ENCODE results near the gene MUS81. TPM values are rescaled to one million over a fixed set of nuclear protein-coding genes. Genes with fewer than 3 reads are reported as not detected.

The MUS81 gene
- total and polyA plus RNA-seq, 3 experiments from 2014 or later, result 35.2 to 85.8 (median 84.7) TPM

GRCh38 chr11:65899356-65900124 is 39.3 kb downstream of the MUS81 start:
- Histone ChIP-seq H3K4me1 (ENCODE audit: insufficient read depth, low read length) (peaks cover 24% of the 10 kb centered on the region), H3K9me3 (ENCODE audit: low read length) (no peaks in the 10 kb centered on the region), H3K27ac (ENCODE audit: low read depth, low read length) (peak overlapping the region; percentile 62), H3K4me3 (ENCODE audit: low read length) (peak overlapping the region; percentile 50), H3K27me3 (ENCODE audit: insufficient read depth, low read length, poor library complexity, severe bottlenecking) (peaks cover 6% of the 10 kb centered on the region), H3K36me3 (ENCODE audit: insufficient read depth, low read length) (no peaks in the 10 kb centered on the region)
- Mint-ChIP-seq H3K27me3 (no peaks in the 10 kb centered on the region), H3K4me1 (peaks cover 10 to 13% (median 13%) of the 10 kb centered on the region in 3 donors), H3K9me3 (no peaks in the 10 kb centered on the region), H3K27ac (peak overlapping the region in 4 of 8 donors; percentile 23 to 83 (median 50)), H3K4me3 (peak overlapping the region in 6 of 7 donors; percentile 19 to 61 (median 52)), H3K36me3 (no peaks in the 10 kb centered on the region)
- ChIA-PET POLR2A (interaction anchor here (1.3 to 3.7 kb wide), 3 partner anchors 9 to 40 kb away, joined by 3 to 32 read pairs (median 5); partner anchors contain the start of gene CCDC85B), CTCF (interaction anchor here (2.7 to 5.9 kb wide), 2 partner anchors 10 to 15 kb away, joined by 13 to 79 read pairs; partner anchors contain the start of genes CCDC85B and FIBP)
- peak in 4 of 5 donors; percentile 36 to 75 (median 60) for DNase-seq

GRCh38 chr11:65900125-65900898 is 40.1 kb downstream of the MUS81 start, which contains the start of gene FOSL1:
Gene FOSL1 (minus strand): TSS chr11:65900388. CDS start chr11:65900339, 49 bp downstream.
- H3K4me1 ChIP-seq (ENCODE audit: insufficient read depth, low read length), result peaks cover 24% of the 10 kb centered on the region
- H3K27me3 ChIP-seq (ENCODE audit: insufficient read depth, low read length, poor library complexity, severe bottlenecking), result peaks cover 6% of the 10 kb centered on the region
- H3K36me3 ChIP-seq (ENCODE audit: insufficient read depth, low read length), result no peaks in the 10 kb centered on the region
- peak within 1 kb of the TSS; percentile 50 for H3K4me3 ChIP-seq (ENCODE audit: low read length)
- Mint-ChIP-seq H3K9me3 (no peaks in the 10 kb centered on the region), H3K27me3 (no peaks in the 10 kb centered on the region), H3K27ac (peak within 1 kb of the TSS in 7 of 8 donors; percentile 36 to 92 (median 88)), H3K4me3 (peak within 1 kb of the TSS; percentile 53 to 83 (median 58)), H3K36me3 (no peaks in the 10 kb centered on the region), H3K4me1 (peaks cover 8 to 13% (median 11%) of the 10 kb centered on the region in 3 donors)
- ChIA-PET CTCF (interaction anchor here (1.0 to 5.9 kb wide), 4 partner anchors 11 to 167 kb away, joined by 3 to 79 read pairs (median 5); partner anchors contain the start of genes CCDC85B, FIBP and MUS81), POLR2A (interaction anchor here (0.7 to 3.7 kb wide), 4 partner anchors 10 to 19 kb away, joined by 3 to 32 read pairs (median 5); partner anchors contain the start of genes C11orf68, CCDC85B and FIBP)
- peak within 1 kb of the TSS; percentile 62 for H3K27ac ChIP-seq (ENCODE audit: low read depth, low read length)
- H3K9me3 ChIP-seq (ENCODE audit: low read length), result no peaks in the 10 kb centered on the region
- DNase-seq, result peak; percentile 90 to 95 (median 93)

- CTCF ChIA-PET, result interaction anchor here (1.0 to 5.9 kb wide), 5 partner anchors 11 to 167 kb away, joined by 3 to 79 read pairs (median 6); partner anchors contain the start of genes CCDC85B, FIBP and MUS81
- Mint-ChIP-seq H3K4me3 (peak overlapping the region in 6 of 7 donors; percentile 52 to 83 (median 60)), H3K9me3 (no peaks in the 10 kb centered on the region), H3K27me3 (no peaks in the 10 kb centered on the region), H3K27ac (peak overlapping the region in 7 of 8 donors; percentile 35 to 92 (median 88)), H3K36me3 (no peaks in the 10 kb centered on the region), H3K4me1 (peaks cover 6 to 13% (median 7%) of the 10 kb centered on the region in 3 donors)
- Histone ChIP-seq H3K4me3 (ENCODE audit: low read length) (no peak overlapping the region), H3K27ac (ENCODE audit: low read depth, low read length) (no peak overlapping the region), H3K4me1 (ENCODE audit: insufficient read depth, low read length) (peaks cover 24% of the 10 kb centered on the region), H3K9me3 (ENCODE audit: low read length) (no peaks in the 10 kb centered on the region), H3K36me3 (ENCODE audit: insufficient read depth, low read length) (no peaks in the 10 kb centered on the region), H3K27me3 (ENCODE audit: insufficient read depth, low read length, poor library complexity, severe bottlenecking) (peaks cover 6% of the 10 kb centered on the region)
- POLR2A ChIA-PET, result interaction anchor here (0.7 to 3.7 kb wide), 3 partner anchors 10 to 18 kb away, joined by 3 to 32 read pairs (median 5); partner anchors contain the start of genes C11orf68, CCDC85B and FIBP
- DNase-seq, result no peak
Measured at GRCh38 chr11:65900899-65901180, 40.6 kb downstream of the MUS81 start.

DNA sequence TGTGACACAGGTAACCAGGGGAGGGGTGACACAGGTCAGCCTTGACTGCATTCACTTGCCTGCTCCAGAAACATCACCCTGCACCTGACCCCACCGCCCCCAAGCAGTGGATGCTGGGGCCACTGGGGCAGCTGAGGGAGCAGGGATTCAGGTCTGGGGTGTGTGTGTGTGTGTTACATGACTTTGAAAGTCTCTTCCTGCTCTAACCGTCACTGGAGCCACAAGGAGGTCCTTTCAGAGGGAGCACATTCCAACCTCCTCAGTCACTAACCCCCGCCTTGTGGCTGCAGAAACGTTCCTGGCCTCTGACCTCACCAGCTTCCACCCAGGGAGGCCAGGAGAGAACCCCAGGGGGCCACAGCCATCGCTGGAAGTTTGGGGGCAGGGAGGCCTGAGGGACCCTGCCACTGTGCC is 42.8 kb downstream of the MUS81 start:
- ChIA-PET CTCF (interaction anchor here (1.4 to 2.1 kb wide), 2 partner anchors 19 kb away, joined by 3 to 9 read pairs; no protein-coding TSS in a partner anchor), POLR2A (no interaction called here)
- Mint-ChIP-seq H3K27me3 (peaks cover 0 to 5% of the 10 kb centered on the region in 2 donors), H3K9me3 (no peaks in the 10 kb centered on the region), H3K4me3 (no peak overlapping the region), H3K27ac (peak overlapping the region in 2 of 8 donors; percentile 15 to 64), H3K36me3 (no peaks in the 10 kb centered on the region), H3K4me1 (peaks cover 6 to 13% (median 6%) of the 10 kb centered on the region in 3 donors)
- Histone ChIP-seq H3K9me3 (ENCODE audit: low read length) (no peaks in the 10 kb centered on the region), H3K27me3 (ENCODE audit: insufficient read depth, low read length, poor library complexity, severe bottlenecking) (peaks cover 6% of the 10 kb centered on the region), H3K36me3 (ENCODE audit: insufficient read depth, low read length) (no peaks in the 10 kb centered on the region), H3K4me1 (ENCODE audit: insufficient read depth, low read length) (peaks cover 24% of the 10 kb centered on the region), H3K27ac (ENCODE audit: low read depth, low read length) (peak overlapping the region; percentile 25), H3K4me3 (ENCODE audit: low read length) (no peak overlapping the region)
- no peak for DNase-seq

GRCh38 chr11:65903715-65904114 is 43.5 kb downstream of the MUS81 start:
- Mint-ChIP-seq H3K4me3 (peak overlapping the region in 1 of 7 donors; percentile 35), H3K9me3 (no peaks in the 10 kb centered on the region), H3K36me3 (no peaks in the 10 kb centered on the region), H3K4me1 (peaks cover 5 to 12% (median 6%) of the 10 kb centered on the region in 3 donors), H3K27me3 (peaks cover 0 to 5% of the 10 kb centered on the region in 2 donors), H3K27ac (peak overlapping the region in 2 of 8 donors; percentile 15)
- ChIA-PET CTCF (interaction anchor here (1.4 kb wide), 1 partner anchor 19 kb away, joined by 3 read pairs; no protein-coding TSS in a partner anchor), POLR2A (no interaction called here)
- Histone ChIP-seq H3K27me3 (ENCODE audit: insufficient read depth, low read length, poor library complexity, severe bottlenecking) (peaks cover under 1% of the 10 kb centered on the region), H3K4me1 (ENCODE audit: insufficient read depth, low read length) (peaks cover 21% of the 10 kb centered on the region), H3K27ac (ENCODE audit: low read depth, low read length) (peak overlapping the region; percentile 25), H3K4me3 (ENCODE audit: low read length) (no peak overlapping the region), H3K36me3 (ENCODE audit: insufficient read depth, low read length) (no peaks in the 10 kb centered on the region), H3K9me3 (ENCODE audit: low read length) (no peaks in the 10 kb centered on the region)
- DNase-seq, result no peak

DNA sequence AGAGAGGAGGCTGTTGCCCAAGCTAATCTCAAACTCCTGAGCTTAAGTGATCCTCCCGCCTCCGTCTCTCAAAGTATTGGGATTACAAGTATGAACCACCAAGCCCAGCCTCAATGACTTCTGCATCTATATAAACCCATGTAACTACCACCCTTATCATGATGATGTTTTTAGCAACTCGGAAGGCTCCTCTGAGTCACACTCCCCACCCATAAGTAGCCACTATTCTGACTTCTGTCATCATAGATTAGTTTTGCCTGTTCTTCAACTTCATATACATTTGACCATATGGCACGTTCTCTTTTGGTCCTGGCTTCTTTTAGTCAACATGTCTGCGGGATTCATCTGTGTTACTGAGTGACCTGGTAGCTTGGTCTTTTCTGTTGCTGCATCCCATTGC is 46.4 kb downstream of the MUS81 start:
- no peak for DNase-seq
- Histone ChIP-seq H3K9me3 (ENCODE audit: low read length) (no peaks in the 10 kb centered on the region), H3K27me3 (ENCODE audit: insufficient read depth, low read length, poor library complexity, severe bottlenecking) (no peaks in the 10 kb centered on the region), H3K36me3 (ENCODE audit: insufficient read depth, low read length) (no peaks in the 10 kb centered on the region), H3K4me1 (ENCODE audit: insufficient read depth, low read length) (no peaks in the 10 kb centered on the region), H3K27ac (ENCODE audit: low read depth, low read length) (peak overlapping the region; percentile 35), H3K4me3 (ENCODE audit: low read length) (no peak overlapping the region)
- POLR2A ChIA-PET, result interaction anchor here (0.8 kb wide), 1 partner anchor 16 kb away, joined by 3 read pairs; the partner anchor contains the start of gene CCDC85B
- Mint-ChIP-seq H3K27ac (no peak overlapping the region), H3K4me3 (no peak overlapping the region), H3K36me3 (no peaks in the 10 kb centered on the region), H3K27me3 (peaks cover 0 to 11% of the 10 kb centered on the region in 2 donors), H3K4me1 (peaks cover 5 to 8% (median 7%) of the 10 kb centered on the region in 3 donors), H3K9me3 (no peaks in the 10 kb centered on the region)
- CTCF ChIA-PET, result interaction anchor here (1.0 to 2.2 kb wide), 3 partner anchors 17 to 33 kb away, joined by 3 to 14 read pairs (median 3); partner anchors contain the start of gene CCDC85B

DNA sequence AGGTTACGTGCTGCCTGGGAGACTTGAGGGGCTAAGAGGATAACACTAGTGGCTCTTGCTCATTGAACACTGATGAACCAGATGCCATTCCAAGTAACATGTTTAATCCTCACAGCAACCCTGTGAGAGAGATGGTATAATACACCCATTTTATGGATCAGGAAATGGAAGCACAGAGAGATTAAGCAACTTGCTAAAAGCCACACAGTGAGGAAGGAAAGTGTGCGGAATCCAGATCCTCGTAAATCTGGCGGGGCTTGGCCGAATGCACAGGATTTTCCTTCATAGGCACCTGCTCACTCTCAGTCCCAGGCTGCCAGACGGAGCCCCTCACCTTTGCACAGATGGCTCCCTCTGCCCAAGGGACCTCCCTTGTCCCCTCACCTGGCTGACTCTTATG is 47.6 kb downstream of the MUS81 start:
- H3K27ac Mint-ChIP-seq, result no peak overlapping the region
- DNase-seq, result no peak

More for the DNA sequence above, 47.6 kb downstream of the MUS81 start:
- CTCF ChIA-PET, result interaction anchor here (1.3 kb wide), 1 partner anchor 11 kb away, joined by 4 read pairs; the partner anchor contains the start of gene C11orf68
- Mint-ChIP-seq H3K4me1 (peaks cover 4 to 8% (median 7%) of the 10 kb centered on the region in 3 donors), H3K36me3 (no peaks in the 10 kb centered on the region), H3K27me3 (peaks cover 0 to 14% of the 10 kb centered on the region in 2 donors), H3K4me3 (no peak overlapping the region), H3K9me3 (no peaks in the 10 kb centered on the region)
- Histone ChIP-seq H3K4me1 (ENCODE audit: insufficient read depth, low read length) (no peaks in the 10 kb centered on the region), H3K36me3 (ENCODE audit: insufficient read depth, low read length) (no peaks in the 10 kb centered on the region), H3K4me3 (ENCODE audit: low read length) (no peak overlapping the region), H3K9me3 (ENCODE audit: low read length) (no peaks in the 10 kb centered on the region), H3K27ac (ENCODE audit: low read depth, low read length) (no peak overlapping the region), H3K27me3 (ENCODE audit: insufficient read depth, low read length, poor library complexity, severe bottlenecking) (no peaks in the 10 kb centered on the region)
- POLR2A ChIA-PET, result interaction anchor here (1.8 kb wide), 1 partner anchor 17 kb away, joined by 9 read pairs; the partner anchor contains the start of gene CCDC85B
